Ovary (tissue), 9 donors: Measurements from ENCODE around the gene MLX. TPM values are rescaled to one million over a fixed set of nuclear protein-coding genes. Genes with fewer than 3 reads are reported as not detected.

ENCODE experiments used
- DNase-seq, 5 donors: peaks; one replicate each; pipeline ENCODE4 v3.0.0-alpha.2; 2019 to 2020
- H3K27ac ChIP-seq, 2 donors: fragments of 200-600 bp; one replicate each; pipeline versions ENCODE4 v1.5.1 to v1.8.0; 2019 to 2022
- H3K27me3 ChIP-seq: fragments of 200-600 bp; one replicate; pipeline ENCODE4 v1.8.0; 2022
- H3K36me3 ChIP-seq: fragments of 200-600 bp; sonication (generic); one replicate; pipeline ENCODE4 v1.5.1; 2019
- H3K4me1 ChIP-seq: one replicate; pipeline ENCODE4 v1.8.1; 2013; ENCODE audit warnings: mild to moderate bottlenecking, moderate library complexity; ENCODE audit not compliant: insufficient read depth
- H3K4me3 ChIP-seq: fragments of 200-600 bp; sonication (generic); one replicate; pipeline ENCODE4 v1.5.1; 2017
- H3K9me3 ChIP-seq, 2 donors: fragments of 200-600 bp in 1 of 2; sonication (generic) in 1 of 2; one replicate each; pipeline versions ENCODE4 v1.5.1 to v1.8.1; 2013 to 2019; ENCODE audit warnings: mild to moderate bottlenecking in 1 of 2, moderate library complexity in 1 of 2
- EP300 ChIP-seq: sonication (generic); formaldehyde crosslinking; IDR thresholded peaks from one replicate; pipeline ENCODE4 v1.6.1; 2017; ENCODE audit warnings: antibody characterized with exemption
- POLR2A ChIP-seq: fragments of 450-650 bp; IDR thresholded peaks from one replicate; pipeline ENCODE4 v1.6.1; 2017; ENCODE audit warnings: antibody characterized with exemption, mild to moderate bottlenecking, moderate library complexity
- WGBS, 3 donors: extraction: QIAGEN DNeasy Blood & Tissue Kit in 1 of 3; methylation state at CpG; one replicate each; pipeline versions ENCODE4 v1.1.5 to v1.1.7; 2013 to 2017; 5-methylcytosine and 5-hydroxymethylcytosine counted together
- intact Hi-C, 4 donors: fragments of 100-400 bp; cut with DNase I; formaldehyde crosslinking; loops; one replicate each; pipeline versions ENCODE4 v1.11.0 to v1.15.1; 2022 to 2023
- polyA plus RNA-seq, 2 donors: library from polyadenylated mRNA; stranded (reverse); fragments of 200-250 nt in 1 of 2; fragments of 350-450 nt in 1 of 2; fragmentation: Illumina TruSeq in 1 of 2; extraction: RNeasy Lipid Tissue Mini Kit (QIAGEN cat#74804) in 1 of 2; gene quantifications; one replicate each; pipeline ENCODE4 v1.2.3, GENCODE V29; 2013 to 2014
- total RNA-seq, 7 donors: library from RNA; depleted of rRNA in 2 of 7; stranded (reverse); fragments of >200 nt in 2 of 7; fragmentation: NEBNext Ultra II Directional in 3 of 7; extraction: Animal tissue kit (Norgen Biotek cat#: 25700) in 3 of 7; gene quantifications; one replicate each; pipeline versions ENCODE4 v1.1.0 to v1.2.4, GENCODE V29; 2016 to 2023
- TF ChIP-seq, protein P1 (sequence below), 3 donors: fragments of 450-650 bp in 2 of 3; fragments of 200-600 bp in 1 of 3; IDR thresholded peaks; one replicate each; pipeline versions ENCODE4 v1.5.1 to v1.8.0; 2016 to 2022; ENCODE audit warnings: antibody characterized with exemption in 3 of 3, mild to moderate bottlenecking in 1 of 3
- donor health status: DM: no; HTN: no; CAD: no; lungs with moderate emphysema.
- donor health status: DM: no; HTN: no; CAD: no.
- donor health status: Bipolar disorder and iron deficiency.
- donor health status: DM: yes; HTN: yes; CAD: no.
- donor health status: DM: no; HTN: no; CAD: no.
- donor health status: DM: yes; HTN: yes; CAD: no.

MLX gene
- total and polyA plus RNA-seq, 9 donors, result 16.5 to 50.8 (median 24.4) TPM

DNA sequence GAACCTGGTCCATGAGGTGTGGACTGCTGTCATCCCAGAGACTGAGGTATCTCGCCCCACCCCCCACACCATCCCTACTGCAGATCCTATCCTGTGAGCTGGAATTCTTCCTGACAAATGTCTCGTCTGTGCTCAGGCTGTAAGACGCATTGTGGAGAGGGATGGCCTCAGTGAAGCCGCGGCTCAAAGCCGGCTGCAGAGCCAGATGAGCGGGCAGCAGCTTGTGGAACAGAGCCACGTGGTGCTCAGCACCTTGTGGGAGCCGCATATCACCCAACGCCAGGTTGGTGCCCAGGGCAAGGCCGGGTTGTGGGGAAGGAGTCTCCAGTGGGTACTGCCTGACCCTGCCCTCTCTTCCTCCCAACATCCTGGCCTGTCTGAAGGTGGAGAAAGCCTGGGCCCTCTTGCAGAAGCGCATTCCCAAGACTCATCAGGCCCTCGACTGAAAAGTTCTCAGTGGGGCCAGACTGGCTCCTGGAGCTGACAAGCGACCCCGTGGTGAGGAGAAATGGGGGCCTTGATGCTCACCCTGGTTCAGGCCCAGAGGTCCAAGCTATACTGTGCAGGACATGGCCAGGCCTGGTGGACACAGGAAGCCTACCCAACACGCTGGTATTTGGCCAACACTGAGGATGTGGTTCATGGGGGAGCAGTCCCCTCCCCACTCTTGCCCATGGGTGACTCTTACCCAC, 1.2 kb upstream of the MLX start:
- TF ChIP-seq, protein P1, sequence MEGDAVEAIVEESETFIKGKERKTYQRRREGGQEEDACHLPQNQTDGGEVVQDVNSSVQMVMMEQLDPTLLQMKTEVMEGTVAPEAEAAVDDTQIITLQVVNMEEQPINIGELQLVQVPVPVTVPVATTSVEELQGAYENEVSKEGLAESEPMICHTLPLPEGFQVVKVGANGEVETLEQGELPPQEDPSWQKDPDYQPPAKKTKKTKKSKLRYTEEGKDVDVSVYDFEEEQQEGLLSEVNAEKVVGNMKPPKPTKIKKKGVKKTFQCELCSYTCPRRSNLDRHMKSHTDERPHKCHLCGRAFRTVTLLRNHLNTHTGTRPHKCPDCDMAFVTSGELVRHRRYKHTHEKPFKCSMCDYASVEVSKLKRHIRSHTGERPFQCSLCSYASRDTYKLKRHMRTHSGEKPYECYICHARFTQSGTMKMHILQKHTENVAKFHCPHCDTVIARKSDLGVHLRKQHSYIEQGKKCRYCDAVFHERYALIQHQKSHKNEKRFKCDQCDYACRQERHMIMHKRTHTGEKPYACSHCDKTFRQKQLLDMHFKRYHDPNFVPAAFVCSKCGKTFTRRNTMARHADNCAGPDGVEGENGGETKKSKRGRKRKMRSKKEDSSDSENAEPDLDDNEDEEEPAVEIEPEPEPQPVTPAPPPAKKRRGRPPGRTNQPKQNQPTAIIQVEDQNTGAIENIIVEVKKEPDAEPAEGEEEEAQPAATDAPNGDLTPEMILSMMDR (IDR thresholded peaks at IDR 0.05), result no peak
- TF ChIP-seq EP300 (no peak), POLR2A (no peak)
- no peaks in the 10 kb centered on the region for H3K36me3 ChIP-seq

DNA sequence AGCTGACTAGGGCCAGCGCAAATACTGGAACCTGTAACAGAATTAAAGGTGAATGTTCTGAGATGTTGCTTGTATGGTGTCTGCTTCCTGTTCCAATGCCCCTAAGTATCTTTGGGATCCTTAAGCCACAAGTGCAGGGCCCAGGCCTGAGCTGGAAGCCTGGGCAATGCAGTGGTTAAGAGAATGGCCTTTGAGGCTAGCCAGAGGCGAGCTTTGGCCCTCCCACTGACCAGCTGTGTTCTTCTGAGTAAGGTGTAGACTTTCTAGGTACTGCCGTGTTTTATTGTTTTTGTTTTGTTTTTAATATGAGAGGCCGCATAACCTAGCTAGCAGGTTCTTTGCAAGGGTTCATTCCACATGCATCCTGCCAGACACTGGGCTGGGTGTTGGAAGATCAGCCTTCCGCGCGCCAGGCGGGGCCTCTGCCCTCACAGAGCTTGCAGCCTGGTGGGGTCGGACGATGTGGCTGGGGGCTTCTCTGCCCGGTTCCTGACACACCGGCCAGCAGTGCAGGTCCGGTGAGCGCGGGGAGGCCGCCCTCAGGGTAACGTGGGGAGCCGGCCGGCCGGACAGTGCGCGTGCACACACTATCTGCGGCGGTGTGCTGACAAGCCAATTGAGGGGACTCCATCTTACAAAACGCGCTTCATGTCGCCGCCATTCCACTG, 551 bp upstream of the MLX start:
- 15 to 24% (median 23%) methylated on average over 24 to 28 of the region's 28 CpGs for WGBS, 3 donors
- TF ChIP-seq POLR2A, result no peak
- DNase-seq, result no peak
- intact Hi-C loops, result no loop called here
- H3K9me3 ChIP-seq, result no peaks in the 10 kb centered on the region
- peak overlapping the region; percentile 84 for H3K4me3 ChIP-seq
- no peaks in the 10 kb centered on the region for H3K36me3 ChIP-seq
- peaks cover 19% of the 10 kb centered on the region for H3K4me1 ChIP-seq
- H3K27ac ChIP-seq, result peak overlapping the region; percentile 65 to 80
- H3K27me3 ChIP-seq, result no peaks in the 10 kb centered on the region

More for the DNA sequence above, 1.2 kb upstream of the MLX start:
- intact Hi-C loops, result no loop called here
- Histone ChIP-seq H3K27ac (peak overlapping the region in 1 of 2 donors; percentile 80), H3K4me1 (peaks cover 19% of the 10 kb centered on the region), H3K4me3 (no peak overlapping the region), H3K9me3 (no peaks in the 10 kb centered on the region), H3K27me3 (no peaks in the 10 kb centered on the region)
- DNase-seq, result peak in 1 of 5 donors; percentile 38
- 87 to 94% (median 89%) methylated on average over 16 of the region's 16 CpGs for WGBS, 3 donors

DNA sequence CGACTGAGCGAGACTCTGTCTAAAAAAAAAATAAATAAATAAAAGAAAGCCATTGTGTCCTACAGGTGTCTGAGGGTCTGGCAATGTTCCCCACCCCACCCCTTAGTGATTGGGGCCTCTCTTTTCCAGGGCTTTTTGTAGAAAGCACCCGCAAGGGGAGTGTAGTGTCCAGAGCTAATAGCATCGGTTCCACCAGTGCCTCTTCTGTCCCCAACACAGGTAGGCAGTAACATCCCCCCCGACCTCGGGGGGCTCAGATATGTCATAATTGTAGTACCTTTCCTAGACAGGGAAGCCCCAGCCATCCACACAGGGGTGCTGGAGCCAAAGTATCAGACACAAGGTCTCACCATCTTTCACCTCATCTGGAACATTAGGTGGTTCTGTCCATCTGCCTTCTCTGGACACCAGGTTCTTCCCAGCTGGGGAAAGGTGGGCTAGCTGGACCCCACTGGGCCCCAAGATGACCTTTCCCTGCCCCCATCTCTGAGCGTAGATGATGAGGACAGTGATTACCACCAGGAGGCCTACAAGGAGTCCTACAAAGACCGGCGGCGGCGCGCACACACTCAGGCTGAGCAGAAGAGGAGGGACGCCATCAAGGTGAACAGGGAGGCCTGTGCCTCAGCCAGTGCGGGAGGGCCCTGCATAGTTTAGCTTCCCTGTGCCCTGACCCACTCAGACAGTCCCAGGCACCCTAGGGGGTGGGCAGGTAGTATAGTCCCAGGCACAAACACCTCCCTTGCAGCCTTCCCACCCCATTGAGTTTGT, 1.6 kb downstream of the MLX start:
- H3K27ac ChIP-seq, result no peak overlapping the region
- peaks cover 8% of the 10 kb centered on the region for H3K4me1 ChIP-seq
- H3K4me3 ChIP-seq, result no peak overlapping the region
- intact Hi-C loops, result no loop called here
- DNase-seq, result peak in 1 of 5 donors; percentile 33
- H3K9me3 ChIP-seq, result no peaks in the 10 kb centered on the region
- H3K36me3 ChIP-seq, result no peaks in the 10 kb centered on the region
- H3K27me3 ChIP-seq, result no peaks in the 10 kb centered on the region
- TF ChIP-seq POLR2A, result no peak
- TF ChIP-seq, protein P1 (IDR thresholded peaks at IDR 0.05), result no peak
- TF ChIP-seq EP300, result no peak
- 82 to 88% (median 83%) methylated on average over 14 of the region's 14 CpGs for WGBS, 3 donors

DNA sequence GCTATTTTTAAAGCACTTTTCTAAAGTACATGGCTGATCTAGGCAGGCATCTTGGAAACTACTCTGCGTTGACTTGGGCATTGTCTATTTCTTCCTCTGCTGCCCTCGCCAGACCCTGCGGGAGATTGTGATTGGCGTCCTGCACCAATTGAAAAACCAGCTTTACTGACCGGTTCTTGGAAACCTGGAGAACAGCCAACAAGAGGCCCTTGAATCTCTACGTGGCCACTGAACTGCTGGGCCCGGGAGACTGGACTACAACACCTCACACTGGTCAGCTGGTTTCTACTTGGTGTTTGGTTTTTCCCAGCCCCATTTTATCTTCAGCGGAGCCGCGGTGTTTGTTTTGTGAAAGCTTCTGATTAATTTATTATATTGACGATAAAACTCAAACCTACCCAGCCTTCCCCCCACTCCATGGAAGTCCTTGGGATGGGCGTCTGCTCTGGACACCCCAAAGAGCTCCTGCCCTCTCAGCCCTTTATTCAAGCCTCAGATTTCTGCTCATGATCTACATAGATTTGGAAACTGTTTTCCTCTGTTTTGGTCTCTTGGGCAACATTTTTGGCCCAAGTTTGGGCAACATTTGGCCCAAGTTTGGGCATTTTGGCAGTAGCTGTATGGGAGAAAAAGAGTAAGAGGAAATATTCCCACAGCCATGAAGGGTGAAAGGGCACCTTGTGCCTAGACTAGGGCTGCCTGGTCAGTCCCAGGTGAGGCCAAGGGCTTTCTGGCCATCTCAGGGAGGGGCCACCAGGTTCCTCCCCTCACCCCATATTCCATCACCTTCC, 4.7 kb downstream of the MLX start:
- Histone ChIP-seq H3K36me3 (no peaks in the 10 kb centered on the region), H3K4me1 (peaks cover 2% of the 10 kb centered on the region), H3K9me3 (no peaks in the 10 kb centered on the region), H3K27ac (no peak overlapping the region), H3K4me3 (no peak overlapping the region), H3K27me3 (no peaks in the 10 kb centered on the region)
- DNase-seq, result peak in 1 of 5 donors; percentile 21
- WGBS, 3 donors, result 54 to 62% (median 55%) methylated on average over 12 of the region's 12 CpGs
- TF ChIP-seq, protein P1 (IDR thresholded peaks at IDR 0.05), result no peak
- TF ChIP-seq EP300, result no peak
- no peak for TF ChIP-seq POLR2A
- intact Hi-C loops, result no loop called here
